HepG2 (cell line): ENCODE results near the gene MED12L. TPM values are rescaled to one million over a fixed set of nuclear protein-coding genes. Genes with fewer than 3 reads are reported as not detected.

ENCODE experiments used
- ATAC-seq: fragments of 200-7000 bp; cut with Tn5 transposase; 3 replicates; pipeline ENCODE4 v1.9.1; 2020; ENCODE audit warnings: mild to moderate bottlenecking, moderate library complexity
- BruUV-seq: library from RNA; stranded (reverse); fragments of 400-500 nt; replicated peaks from 2 replicates; lab custom pipeline; 2021; lab: Mats Ljungman, UMichigan
- CTCF ChIA-PET: fragments of 300-600 bp; formaldehyde crosslinking; extraction: SDS; loops from one replicate; lab custom pipeline; 2021; ENCODE audit warnings: low total read pairs, inconsistent platforms, low intra/inter-chr PET ratio; lab: Yijun Ruan, JAX
- POLR2A ChIA-PET: fragments of 350-600 bp; sonication (Branson Sonifier 250); formaldehyde crosslinking; loops from one replicate; lab custom pipeline; 2020; ENCODE audit warnings: antibody characterized with exemption, inconsistent platforms; lab: Yijun Ruan, JAX
- DNase-seq: peaks from one replicate; pipeline ENCODE4 v3.0.0-alpha.2; 2015; ENCODE audit warnings: low spot score
- FAIRE-seq: peaks from 3 replicates; lab custom pipeline; 2011; peaks lifted over from hg19 to GRCh38; lab: Jason Lieb, UNC
- H2AFZ ChIP-seq: one replicate; pipeline ENCODE4 v1.6.1; 2011; ENCODE audit warnings: low read length, inconsistent platforms
- H3K27ac ChIP-seq: fragments of 300-600 bp; 3 replicates; pipeline ENCODE4 v1.8.0; 2011; ENCODE audit warnings: mixed run types, mild to moderate bottlenecking, mixed read lengths, low read length, inconsistent platforms; ENCODE audit not compliant: insufficient read depth; ENCODE audit errors: extremely low read length
- H3K27me3 ChIP-seq, 2 experiments: fragments of 200-600 bp in 1 of 2; 2 replicates in 1 of 2; 3 replicates in 1 of 2; pipeline versions ENCODE4 v1.6.0 to v1.8.0; 2011; ENCODE audit warnings: low read length in 2 of 2, mild to moderate bottlenecking in 2 of 2, moderate library complexity in 2 of 2, inconsistent platforms in 1 of 2; ENCODE audit not compliant: insufficient read depth in 2 of 2, control insufficient read depth in 1 of 2
- H3K36me3 ChIP-seq, 2 experiments: fragments of 200-600 bp in 1 of 2; replicated peaks in 1 of 2; 2 replicates in 1 of 2; 3 replicates in 1 of 2; pipeline versions ENCODE4 v1.5.1 to v1.8.0; 2011; ENCODE audit warnings: low read length in 2 of 2, inconsistent platforms in 1 of 2; ENCODE audit not compliant: insufficient read depth in 2 of 2, control insufficient read depth in 1 of 2
- H3K4me1 ChIP-seq: 2 replicates; pipeline ENCODE4 v1.5.1; 2012; ENCODE audit warnings: low read length, inconsistent platforms; ENCODE audit not compliant: insufficient read depth
- H3K4me2 ChIP-seq: 2 replicates; pipeline ENCODE4 v1.6.0; 2011; ENCODE audit warnings: low read depth, low read length, inconsistent platforms
- H3K4me3 ChIP-seq, 3 experiments: fragments of 200-600 bp in 1 of 3; sonication (generic), shearing (Covaris generic) in 1 of 3; replicated peaks in 1 of 3; 2 replicates each; pipeline ENCODE4 v1.5.1; 2011 to 2016; ENCODE audit warnings: low read length in 3 of 3, inconsistent platforms in 2 of 3, low read depth in 2 of 3, mild to moderate bottlenecking in 2 of 3, control low read depth in 1 of 3, mixed read lengths in 1 of 3; ENCODE audit not compliant: insufficient read depth in 1 of 3
- H3K79me2 ChIP-seq: one replicate; pipeline ENCODE4 v1.6.1; 2011; ENCODE audit warnings: low read length, inconsistent platforms; ENCODE audit not compliant: insufficient read depth
- H3K9ac ChIP-seq: 2 replicates; pipeline ENCODE4 v1.6.0; 2011; ENCODE audit warnings: mild to moderate bottlenecking, low read depth, low read length, inconsistent platforms; ENCODE audit not compliant: insufficient read depth
- H3K9me3 ChIP-seq: 2 replicates; pipeline ENCODE4 v1.5.1; 2012; ENCODE audit warnings: mild to moderate bottlenecking, low read length
- H4K20me1 ChIP-seq: 2 replicates; pipeline ENCODE4 v1.6.0; 2011; ENCODE audit warnings: inconsistent platforms, mild to moderate bottlenecking, low read length, moderate library complexity; ENCODE audit not compliant: insufficient read depth
- ELF3 ChIP-seq: IDR thresholded peaks from 2 replicates; pipeline ENCODE4 v1.6.1; 2016; ENCODE audit warnings: missing genetic modification reagents, missing compliant biosample characterization
- HOXA5 ChIP-seq: sonication (generic); formaldehyde crosslinking; IDR thresholded peaks from 2 replicates; pipeline ENCODE4 v1.4.0; 2020; ENCODE audit warnings: missing genetic modification reagents
- IRX3 ChIP-seq: sonication (generic); formaldehyde crosslinking; IDR thresholded peaks from 2 replicates; pipeline ENCODE4 v1.8.1; 2023; ENCODE audit warnings: mild to moderate bottlenecking, low read depth, missing genetic modification reagents, borderline replicate concordance
- KLF13 ChIP-seq: sonication (generic); formaldehyde crosslinking; IDR thresholded peaks from 2 replicates; pipeline ENCODE4 v1.4.0; 2020; ENCODE audit warnings: mild to moderate bottlenecking, missing genetic modification reagents
- MAFK ChIP-seq, 2 experiments: IDR thresholded peaks in 1 of 2; conservative IDR thresholded peaks in 1 of 2; 2 replicates each; pipeline ENCODE4 v1.6.1; 2011; ENCODE audit warnings: improper control_type of control experiment in 2 of 2, low read length in 2 of 2
- RBM22 ChIP-seq: fragments of 200-400 bp; formaldehyde crosslinking; optimal IDR thresholded peaks from 2 replicates; pipeline ENCODE3; 2017; ENCODE audit warnings: mild to moderate bottlenecking, low read length, moderate library complexity
- YEATS4 ChIP-seq: sonication (generic); formaldehyde crosslinking; IDR thresholded peaks from 2 replicates; pipeline ENCODE4 v1.4.0; 2020; ENCODE audit warnings: missing genetic modification reagents, borderline replicate concordance
- ZBTB2 ChIP-seq: sonication (generic); formaldehyde crosslinking; IDR thresholded peaks from 2 replicates; pipeline ENCODE4 v1.8.0; 2022; ENCODE audit warnings: low read depth, missing genetic modification reagents
- ZFP36L1 ChIP-seq: sonication (generic); formaldehyde crosslinking; IDR thresholded peaks from 2 replicates; pipeline ENCODE4 v1.8.0; 2022; ENCODE audit warnings: mild to moderate bottlenecking, missing genetic modification reagents, moderate library complexity
- ZNF124 ChIP-seq: sonication (generic); formaldehyde crosslinking; IDR thresholded peaks from 2 replicates; pipeline ENCODE4 v1.4.0; 2020; ENCODE audit warnings: missing genetic modification reagents
- ZNF629 ChIP-seq: sonication (generic); formaldehyde crosslinking; conservative IDR thresholded peaks from 2 replicates; pipeline ENCODE4 v1.5.0; 2020; ENCODE audit warnings: missing genetic modification reagents
- ZNF709 ChIP-seq: sonication (generic); formaldehyde crosslinking; IDR thresholded peaks from 2 replicates; pipeline ENCODE4 v1.5.0; 2020; ENCODE audit warnings: mild to moderate bottlenecking, missing genetic modification reagents
- ZNF782 ChIP-seq: sonication (generic); formaldehyde crosslinking; IDR thresholded peaks from 2 replicates; pipeline ENCODE4 v1.4.0; 2020; ENCODE audit warnings: missing genetic modification reagents, mild to moderate bottlenecking, borderline replicate concordance
- ZNF850 ChIP-seq: sonication (generic); formaldehyde crosslinking; conservative IDR thresholded peaks from 2 replicates; pipeline ENCODE4 v1.9.0; 2021; ENCODE audit warnings: mild to moderate bottlenecking, missing genetic modification reagents
- in situ Hi-C: cut with HindIII; loops from 2 replicates; pipeline ENCODE4 v1.10.0; 2017; ENCODE audit warnings: low pct_unique_long_range_greater_than_20kb; ENCODE audit not compliant: extremely low pct_ligation_motif_present
- intact Hi-C: fragments of 100-400 bp; cut with micrococcal nuclease; formaldehyde crosslinking; loops from one replicate; pipeline ENCODE4 v1.10.0; 2022; ENCODE audit not compliant: unreplicated experiment
- polyA plus RNA-seq, 8 experiments: library from polyadenylated mRNA; depleted of rRNA in 3 of 8; stranded (reverse) in 7 of 8; unstranded in 1 of 8; fragments of >200 nt; fragmentation: Illumina TruSeq in 4 of 8; extraction: Trizol in 4 of 8; gene quantifications; 2 replicates each; pipeline versions ENCODE4 v1.2.1 to v1.2.3, GENCODE V29; 2011 to 2016; ENCODE audit warnings: low read depth in 4 of 8, missing spikeins in 1 of 8, mixed read lengths in 1 of 8; ENCODE audit not compliant: insufficient read depth in 1 of 8
- total RNA-seq, 5 experiments: library from RNA; depleted of rRNA; stranded (reverse); fragments of >200 nt; fragmentation: Illumina TruSeq; extraction: Trizol; gene quantifications; 2 replicates each; pipeline ENCODE4 v1.2.3, GENCODE V29; 2016; ENCODE audit warnings: low read depth in 1 of 5
- TF ChIP-seq, protein P1 (sequence below): sonication (generic); formaldehyde crosslinking; IDR thresholded peaks from 2 replicates; pipeline ENCODE4 v1.9.0; 2021; ENCODE audit warnings: mild to moderate bottlenecking, missing genetic modification reagents
- TF ChIP-seq, protein P2 (sequence below), 2 experiments: fragments of 450-650 bp in 1 of 2; sonication (generic) in 1 of 2; formaldehyde crosslinking; IDR thresholded peaks; 2 replicates each; pipeline versions ENCODE4 v1.5.0 to v1.8.0; 2020 to 2022; ENCODE audit warnings: mild to moderate bottlenecking in 1 of 2, missing genetic modification reagents in 1 of 2

Gene MED12L
- total and polyA plus RNA-seq, 2 of the 13 experiments (the other 11 are each of a cell fraction or from before 2014, with no cell fraction given): 0.07 to 0.64 TPM

DNA sequence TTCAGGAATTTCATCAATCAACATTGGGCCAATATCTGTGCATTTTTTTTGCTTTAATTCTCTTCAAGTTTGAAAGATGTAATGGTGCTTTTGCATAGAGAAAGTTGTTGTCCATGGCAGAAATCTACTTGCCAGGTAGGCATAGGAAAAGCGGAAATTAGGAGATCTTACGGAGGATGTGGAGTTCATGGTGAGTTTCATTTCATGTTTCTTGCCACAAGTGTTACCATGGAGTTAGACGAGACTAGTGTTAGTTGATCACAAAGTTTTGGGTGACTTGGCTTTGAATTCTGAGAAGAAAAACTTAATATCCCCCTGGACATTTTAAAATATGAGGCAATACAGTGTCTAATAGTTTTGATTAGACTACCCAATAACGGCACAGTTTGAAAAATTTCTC is 244.9 kb downstream of the MED12L start (continued):
- TF ChIP-seq, protein P1, sequence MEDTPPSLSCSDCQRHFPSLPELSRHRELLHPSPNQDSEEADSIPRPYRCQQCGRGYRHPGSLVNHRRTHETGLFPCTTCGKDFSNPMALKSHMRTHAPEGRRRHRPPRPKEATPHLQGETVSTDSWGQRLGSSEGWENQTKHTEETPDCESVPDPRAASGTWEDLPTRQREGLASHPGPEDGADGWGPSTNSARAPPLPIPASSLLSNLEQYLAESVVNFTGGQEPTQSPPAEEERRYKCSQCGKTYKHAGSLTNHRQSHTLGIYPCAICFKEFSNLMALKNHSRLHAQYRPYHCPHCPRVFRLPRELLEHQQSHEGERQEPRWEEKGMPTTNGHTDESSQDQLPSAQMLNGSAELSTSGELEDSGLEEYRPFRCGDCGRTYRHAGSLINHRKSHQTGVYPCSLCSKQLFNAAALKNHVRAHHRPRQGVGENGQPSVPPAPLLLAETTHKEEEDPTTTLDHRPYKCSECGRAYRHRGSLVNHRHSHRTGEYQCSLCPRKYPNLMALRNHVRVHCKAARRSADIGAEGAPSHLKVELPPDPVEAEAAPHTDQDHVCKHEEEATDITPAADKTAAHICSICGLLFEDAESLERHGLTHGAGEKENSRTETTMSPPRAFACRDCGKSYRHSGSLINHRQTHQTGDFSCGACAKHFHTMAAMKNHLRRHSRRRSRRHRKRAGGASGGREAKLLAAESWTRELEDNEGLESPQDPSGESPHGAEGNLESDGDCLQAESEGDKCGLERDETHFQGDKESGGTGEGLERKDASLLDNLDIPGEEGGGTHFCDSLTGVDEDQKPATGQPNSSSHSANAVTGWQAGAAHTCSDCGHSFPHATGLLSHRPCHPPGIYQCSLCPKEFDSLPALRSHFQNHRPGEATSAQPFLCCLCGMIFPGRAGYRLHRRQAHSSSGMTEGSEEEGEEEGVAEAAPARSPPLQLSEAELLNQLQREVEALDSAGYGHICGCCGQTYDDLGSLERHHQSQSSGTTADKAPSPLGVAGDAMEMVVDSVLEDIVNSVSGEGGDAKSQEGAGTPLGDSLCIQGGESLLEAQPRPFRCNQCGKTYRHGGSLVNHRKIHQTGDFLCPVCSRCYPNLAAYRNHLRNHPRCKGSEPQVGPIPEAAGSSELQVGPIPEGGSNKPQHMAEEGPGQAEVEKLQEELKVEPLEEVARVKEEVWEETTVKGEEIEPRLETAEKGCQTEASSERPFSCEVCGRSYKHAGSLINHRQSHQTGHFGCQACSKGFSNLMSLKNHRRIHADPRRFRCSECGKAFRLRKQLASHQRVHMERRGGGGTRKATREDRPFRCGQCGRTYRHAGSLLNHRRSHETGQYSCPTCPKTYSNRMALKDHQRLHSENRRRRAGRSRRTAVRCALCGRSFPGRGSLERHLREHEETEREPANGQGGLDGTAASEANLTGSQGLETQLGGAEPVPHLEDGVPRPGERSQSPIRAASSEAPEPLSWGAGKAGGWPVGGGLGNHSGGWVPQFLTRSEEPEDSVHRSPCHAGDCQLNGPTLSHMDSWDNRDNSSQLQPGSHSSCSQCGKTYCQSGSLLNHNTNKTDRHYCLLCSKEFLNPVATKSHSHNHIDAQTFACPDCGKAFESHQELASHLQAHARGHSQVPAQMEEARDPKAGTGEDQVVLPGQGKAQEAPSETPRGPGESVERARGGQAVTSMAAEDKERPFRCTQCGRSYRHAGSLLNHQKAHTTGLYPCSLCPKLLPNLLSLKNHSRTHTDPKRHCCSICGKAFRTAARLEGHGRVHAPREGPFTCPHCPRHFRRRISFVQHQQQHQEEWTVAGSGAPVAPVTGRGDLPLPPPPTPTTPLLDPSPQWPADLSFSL (CRISPR knock-in tag): no peak
- TF ChIP-seq HOXA5 (no peak), RBM22 (no peak), ZNF850 (no peak), KLF13 (CRISPR knock-in tag) (no peak), IRX3 (CRISPR knock-in tag) (no peak)
- TF ChIP-seq, all 625 proteins: peak for 0

DNA sequence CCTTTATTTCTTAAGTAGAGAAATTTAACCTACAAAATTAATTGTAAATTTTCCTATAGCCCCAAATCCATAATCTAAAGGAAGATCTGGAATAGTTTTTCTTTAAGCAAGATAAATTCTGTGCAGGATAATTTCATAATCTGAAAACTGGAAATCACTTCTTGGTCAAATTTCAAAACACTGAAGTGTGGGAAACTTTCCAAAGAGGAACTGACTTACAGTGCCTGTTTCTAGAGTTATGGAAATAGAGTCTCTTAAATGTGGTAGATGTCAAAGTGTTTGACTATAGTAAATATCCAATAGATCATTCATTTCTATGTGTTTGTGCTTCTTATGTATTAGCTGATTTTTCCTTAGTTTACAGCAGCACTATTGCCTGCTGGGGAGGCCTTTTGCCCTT is 245.4 kb downstream of the MED12L start:
- no TSS peak for BruUV-seq
- in situ Hi-C loops (no loop called here), intact Hi-C loops (no loop called here)
- Histone ChIP-seq H3K4me1 (no peaks in the 10 kb centered on the region), H3K4me2 (no peak overlapping the region), H3K9ac (no peak overlapping the region), H4K20me1 (no peaks in the 10 kb centered on the region), H3K79me2 (no peaks in the 10 kb centered on the region), H3K4me3 (no peak overlapping the region), H3K27me3 (no peaks in the 10 kb centered on the region), H2AFZ (no peak overlapping the region), H3K9me3 (no peaks in the 10 kb centered on the region), H3K36me3 (no peaks in the 10 kb centered on the region), H3K27ac (no peak overlapping the region)
- no peak for TF ChIP-seq ZNF629
- no peak for TF ChIP-seq ZNF709 (CRISPR knock-in tag)
- no peak for TF ChIP-seq ZNF782 (CRISPR knock-in tag)
- TF ChIP-seq ELF3 (CRISPR knock-in tag): no peak
- TF ChIP-seq YEATS4: no peak
- no peak for TF ChIP-seq ZFP36L1 (CRISPR knock-in tag)
- TF ChIP-seq, protein P2, sequence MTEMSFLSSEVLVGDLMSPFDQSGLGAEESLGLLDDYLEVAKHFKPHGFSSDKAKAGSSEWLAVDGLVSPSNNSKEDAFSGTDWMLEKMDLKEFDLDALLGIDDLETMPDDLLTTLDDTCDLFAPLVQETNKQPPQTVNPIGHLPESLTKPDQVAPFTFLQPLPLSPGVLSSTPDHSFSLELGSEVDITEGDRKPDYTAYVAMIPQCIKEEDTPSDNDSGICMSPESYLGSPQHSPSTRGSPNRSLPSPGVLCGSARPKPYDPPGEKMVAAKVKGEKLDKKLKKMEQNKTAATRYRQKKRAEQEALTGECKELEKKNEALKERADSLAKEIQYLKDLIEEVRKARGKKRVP (CRISPR knock-in tag; IDR thresholded peaks at IDR 0.05): no peak
- TF ChIP-seq ZNF124 (CRISPR knock-in tag): no peak
- no peak for TF ChIP-seq ZBTB2 (CRISPR knock-in tag)
- no peak for TF ChIP-seq MAFK (conservative IDR thresholded peaks at IDR 0.05 in 1 of 2, IDR thresholded peaks at IDR 0.05 in 1 of 2; ENCODE audit: low read length in 2 of 2)
- CTCF ChIA-PET: no interaction called here
- POLR2A ChIA-PET: no interaction called here
- DNase-seq (no peak), ATAC-seq (no peak), FAIRE-seq (no peak)
